GM21723 (cell line): Measurements from ENCODE around the gene CASP7.
"Not testable (repeated sequence)": the region's sequence is repeated elsewhere in the genome, so short reads cannot be mapped to it uniquely, and the experiment has no call there.

Experiments used
- ATAC-seq: cut with Tn5 transposase; IDR thresholded peaks from one replicate; pipeline ENCODE4 v1.9.1; 2021; ENCODE audit warnings: mild to moderate bottlenecking, moderate library complexity; ENCODE audit not compliant: unreplicated experiment

CASP7 gene

DNA sequence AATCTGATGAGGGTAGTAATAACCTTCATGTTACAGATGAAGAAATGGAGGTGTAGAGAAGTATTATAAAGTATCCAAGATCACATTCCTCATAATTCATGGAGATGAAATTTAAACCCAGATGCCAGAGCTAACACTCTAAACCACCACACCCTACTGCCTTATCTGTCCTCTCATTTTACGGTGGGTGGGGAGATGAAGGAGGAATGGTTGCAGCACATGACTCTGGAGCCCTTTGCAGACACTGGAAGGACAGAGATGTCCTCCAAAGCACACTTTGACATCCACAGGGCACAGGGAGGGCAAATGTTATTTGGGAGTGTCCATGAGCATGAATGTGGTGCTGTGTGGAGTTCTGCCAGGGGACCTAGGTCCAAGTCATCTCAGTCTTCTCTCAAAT is 72.8 kb downstream of the CASP7 start:
- ATAC-seq = no peak

DNA sequence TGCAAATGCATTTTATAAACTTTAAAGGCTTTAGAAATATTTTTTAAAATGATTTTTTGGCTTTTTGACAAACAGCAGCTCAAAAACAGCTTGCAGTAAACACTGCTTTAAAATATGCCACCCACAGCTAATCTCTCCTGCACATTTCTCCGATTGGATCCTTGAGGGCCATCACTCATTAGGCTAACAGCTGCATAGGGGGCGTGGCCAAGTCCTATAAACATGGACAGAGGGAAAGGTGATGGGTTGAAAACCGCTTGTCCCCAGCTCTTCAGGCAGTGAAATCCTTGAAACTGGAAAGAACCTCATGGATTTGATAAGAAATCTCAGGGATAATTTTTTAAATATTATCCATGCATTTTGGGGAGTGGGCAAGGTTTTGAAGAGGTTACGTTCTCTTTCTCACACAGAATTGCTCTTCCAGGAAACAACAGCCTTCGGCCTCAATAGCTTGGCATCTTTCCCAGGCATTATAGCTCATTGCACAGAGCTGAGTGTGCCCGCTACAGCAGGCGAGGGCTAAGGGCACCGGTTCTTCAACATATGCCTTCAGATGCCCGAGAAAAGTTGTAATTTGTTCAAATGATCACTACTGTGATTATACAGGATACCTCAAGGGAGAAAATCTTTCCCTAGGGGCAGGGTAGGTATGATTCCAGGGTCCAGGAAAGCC is 73.4 kb downstream of the CASP7 start:
- no peak for ATAC-seq

DNA sequence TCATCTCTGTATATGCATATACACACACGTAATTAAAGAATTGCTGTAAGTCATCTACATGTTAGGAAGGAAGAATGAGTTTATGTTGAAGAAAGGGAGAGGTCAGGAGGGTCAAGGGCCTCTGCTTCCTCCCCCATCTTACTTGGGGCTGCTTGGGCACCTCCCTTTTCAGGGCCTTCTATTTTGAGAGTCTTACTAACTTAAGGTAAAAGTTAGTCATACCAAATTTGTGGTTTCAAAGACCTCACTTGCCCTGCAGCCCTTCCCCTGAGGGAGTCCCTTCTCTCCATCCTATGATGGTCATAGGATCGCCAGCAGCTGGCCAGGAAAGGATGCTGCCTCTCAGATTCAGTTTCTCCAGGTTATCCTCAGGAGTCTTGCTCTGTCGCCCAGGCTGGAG is 74.4 kb downstream of the CASP7 start:
- peak; percentile 48 for ATAC-seq

DNA sequence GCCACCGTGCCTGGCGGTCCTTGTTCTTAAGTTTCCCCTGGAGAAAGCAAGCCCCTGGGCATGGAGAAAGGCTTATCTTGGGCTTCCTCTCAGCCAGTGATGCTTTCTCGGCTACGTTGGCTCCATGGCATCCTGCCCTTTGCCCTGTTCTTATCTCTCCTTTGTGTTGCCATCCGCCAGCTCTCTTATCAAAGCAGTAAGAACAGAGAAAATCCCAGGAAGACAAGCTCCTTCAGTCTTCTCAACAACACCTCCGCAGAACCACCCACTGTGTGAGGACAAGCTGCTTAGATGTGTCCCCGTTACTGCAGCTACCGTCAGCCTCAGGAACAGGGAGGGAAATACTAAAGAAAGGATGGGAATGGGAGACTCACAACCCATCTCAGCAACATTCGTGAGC is 75.1 kb downstream of the CASP7 start:
- no peak for ATAC-seq

DNA sequence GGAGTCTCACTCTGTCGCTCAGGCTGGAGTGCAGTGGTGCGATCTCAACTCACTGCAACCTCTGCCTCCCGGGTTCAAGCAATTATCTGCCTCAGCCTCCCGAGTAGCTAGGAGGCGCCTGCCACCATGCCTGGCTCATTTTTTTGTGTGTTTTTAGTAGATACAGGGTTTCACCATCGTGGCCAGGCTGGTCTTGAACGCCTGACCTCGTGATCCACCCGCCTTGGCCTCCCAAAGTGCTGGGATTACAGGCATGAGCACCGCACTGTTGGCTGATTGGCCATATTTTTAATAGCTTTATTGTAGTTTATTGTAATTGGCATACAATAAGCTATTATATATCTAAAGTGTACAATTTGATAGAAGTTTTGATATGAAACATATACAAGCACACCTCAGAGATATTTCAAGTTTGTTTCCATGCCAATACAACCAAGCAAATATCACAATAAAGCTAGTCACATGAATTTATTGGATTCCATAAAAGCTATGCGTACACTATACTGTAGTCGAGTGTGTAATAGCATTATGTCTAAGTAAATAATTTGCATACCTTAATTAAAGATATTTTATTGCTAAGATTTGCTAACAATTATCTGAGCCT is 77.3 kb downstream of the CASP7 start:
- no peak for ATAC-seq

DNA sequence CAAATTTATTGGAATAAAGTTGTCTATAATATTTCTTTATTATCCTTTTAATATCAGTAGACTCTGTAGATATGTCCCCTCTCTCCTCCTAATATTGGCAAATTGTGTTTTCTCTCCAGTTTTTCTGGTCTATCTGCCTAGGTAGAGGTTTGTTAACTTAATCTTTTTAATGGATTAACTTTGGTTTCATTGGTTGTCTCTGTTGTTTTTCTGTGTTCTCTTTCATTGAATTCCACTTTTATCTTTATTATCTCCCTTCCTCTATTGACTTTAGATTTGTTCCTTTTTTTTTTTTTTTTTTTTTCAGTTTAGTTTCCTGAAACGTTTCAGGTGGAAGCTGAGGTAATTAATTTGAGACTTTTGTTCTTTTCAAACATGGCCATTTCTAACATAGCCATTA is 82.4 kb downstream of the CASP7 start:
- no peak for ATAC-seq

DNA sequence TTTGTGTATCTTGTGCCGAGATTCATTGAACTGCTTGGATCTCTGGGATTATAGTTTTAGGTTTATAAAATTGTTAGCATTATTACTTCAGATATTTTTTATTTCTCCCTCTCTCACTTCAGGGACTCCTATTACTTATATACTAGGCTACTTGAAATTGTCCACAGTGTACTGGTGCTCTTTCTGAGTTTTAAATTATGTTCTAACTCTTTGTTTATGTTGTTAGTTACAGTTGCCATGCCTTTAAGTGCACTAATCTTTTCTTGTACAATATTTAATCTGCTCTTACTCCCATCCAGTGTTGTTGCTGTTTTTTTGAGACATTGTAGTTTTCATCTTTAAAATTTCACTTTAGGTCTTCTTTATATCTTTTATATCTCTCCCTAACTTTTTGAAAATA is 84.9 kb downstream of the CASP7 start:
- ATAC-seq = no peak

DNA sequence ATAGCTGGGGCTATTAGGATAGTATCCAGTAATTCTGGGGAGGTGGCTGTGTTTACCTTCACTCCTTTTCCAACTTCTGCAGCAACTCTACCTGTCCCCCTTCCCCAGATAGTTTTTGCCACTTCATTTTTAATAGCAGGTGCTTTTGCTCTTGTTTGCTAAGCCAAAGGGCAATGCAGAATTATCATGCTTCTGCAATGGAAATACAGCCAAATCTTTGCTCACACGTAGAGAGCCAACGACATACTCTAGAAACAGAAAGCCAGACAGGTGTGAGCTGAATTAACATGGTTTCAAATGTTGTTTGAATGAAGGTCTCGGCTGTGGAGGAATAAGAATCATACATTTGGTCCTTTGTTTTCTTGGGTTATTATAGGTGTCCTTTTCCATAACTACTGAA is 86.2 kb downstream of the CASP7 start:
- ATAC-seq = no peak

DNA sequence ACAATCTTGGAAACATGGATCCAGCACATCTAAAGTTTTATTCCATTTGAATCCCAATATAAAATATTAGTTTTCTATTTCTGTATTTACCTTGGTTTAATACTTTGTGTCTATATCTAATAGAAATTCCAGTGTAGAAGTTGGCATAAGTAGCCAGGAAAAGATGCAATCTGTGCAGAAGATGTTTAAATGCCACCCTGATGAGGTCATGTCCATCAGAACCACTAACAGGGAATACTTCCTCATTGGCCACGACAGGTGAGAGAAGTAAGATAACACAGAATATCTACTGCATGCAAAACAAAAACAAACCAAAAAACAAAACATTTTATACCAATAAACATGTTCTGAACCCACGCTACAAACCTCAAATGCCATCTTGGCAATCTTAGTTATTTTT is 87.5 kb downstream of the CASP7 start:
- no peak for ATAC-seq

DNA sequence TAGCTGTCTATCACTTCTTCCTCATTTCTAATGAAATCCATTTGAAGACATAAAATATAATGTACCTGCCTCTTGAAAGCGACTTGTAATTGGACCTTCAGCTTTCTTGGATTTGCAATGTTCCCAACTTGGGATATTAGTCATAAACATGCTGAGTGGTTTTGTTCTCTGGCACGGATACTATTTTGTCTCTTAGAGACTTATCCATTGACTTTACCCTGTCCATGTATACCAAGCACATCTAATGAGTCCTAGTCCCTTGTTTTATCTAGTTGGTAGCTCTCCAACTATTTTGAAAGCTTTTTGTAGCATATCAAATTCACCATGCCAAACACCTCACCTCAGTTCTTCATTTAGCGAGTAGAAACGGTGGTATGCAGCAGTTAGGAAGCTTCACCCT is 90.6 kb downstream of the CASP7 start:
- no peak for ATAC-seq

DNA sequence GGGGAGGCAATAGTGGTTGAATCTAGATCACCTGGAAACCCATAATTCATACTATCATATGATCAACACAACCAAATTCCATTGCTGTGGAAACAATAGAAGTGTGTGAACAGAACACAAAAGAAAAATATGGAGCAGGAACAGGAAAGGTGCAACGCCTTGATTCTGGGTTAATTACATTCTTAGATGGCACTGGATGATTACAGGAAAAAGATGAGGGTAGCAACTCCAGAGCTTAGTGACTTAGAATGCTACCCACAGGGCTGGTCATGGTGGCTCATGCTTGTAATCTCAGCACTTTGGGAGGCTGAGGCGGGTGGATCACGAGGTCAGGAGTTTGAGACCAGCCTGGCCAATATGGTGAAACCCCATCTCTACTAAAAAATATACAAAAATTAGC is 91.4 kb downstream of the CASP7 start:
- not testable (repeated sequence) for ATAC-seq

DNA sequence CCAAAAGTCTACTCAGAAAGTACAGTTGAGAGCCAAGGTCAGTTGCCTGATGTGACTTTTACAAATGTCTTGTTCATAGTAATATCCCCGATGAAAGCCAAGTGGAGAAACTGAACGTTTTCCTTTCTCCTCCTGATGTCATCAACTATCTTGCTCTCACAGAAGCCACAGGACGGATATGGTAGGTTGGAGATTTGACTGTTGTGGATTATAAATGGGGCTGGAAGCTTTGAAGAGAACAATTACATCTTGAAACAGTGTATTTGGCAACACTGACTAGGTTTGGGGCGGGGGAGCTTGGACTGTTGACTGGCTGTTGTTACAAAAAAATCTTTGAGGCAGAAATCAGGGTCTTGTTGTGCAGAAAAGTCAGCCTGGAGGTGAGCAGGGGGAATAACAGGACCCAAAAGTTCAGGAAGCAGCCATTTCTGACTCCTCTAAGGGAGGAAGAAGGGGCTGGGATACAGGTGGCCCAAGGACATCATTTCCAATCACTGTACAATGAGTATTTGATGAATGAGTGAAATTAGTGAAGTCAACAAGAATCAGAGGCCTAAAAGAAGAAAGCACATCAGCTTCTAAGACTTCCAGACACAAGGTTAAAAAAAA is 96.1 kb downstream of the CASP7 start:
- no peak for ATAC-seq

DNA sequence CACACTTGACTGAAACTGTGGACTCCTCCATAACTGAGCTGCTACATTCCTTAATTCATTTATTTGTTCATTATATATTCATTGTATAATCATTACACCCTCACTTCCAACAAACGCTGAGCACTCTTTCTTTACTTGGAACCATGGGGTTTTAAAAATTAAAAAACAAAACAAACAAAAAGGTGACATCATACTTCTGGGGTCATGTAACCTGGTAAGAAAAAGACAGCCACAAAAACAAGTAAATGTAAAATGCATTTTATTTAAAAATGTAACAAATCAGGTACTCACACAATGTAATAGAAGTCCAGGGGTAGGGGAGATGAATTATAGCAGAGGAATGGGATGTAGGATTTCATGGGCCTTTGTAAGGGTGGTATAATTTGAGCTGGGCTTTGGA is 96.8 kb downstream of the CASP7 start:
- no peak for ATAC-seq
